Endothelial cell (in vitro differentiated cells): ENCODE measurements around the gene RPS6KA2. TPM values are rescaled to one million over a fixed set of nuclear protein-coding genes. Genes with fewer than 3 reads are reported as not detected.
"Not testable (repeated sequence)": the region's sequence is repeated elsewhere in the genome, so short reads cannot be mapped to it uniquely, and the experiment has no call there.

Experiments
- DNase-seq: peaks from one replicate; pipeline ENCODE4 v3.0.0; 2021; ENCODE audit warnings: low spot score
- H3K27ac Mint-ChIP-seq: one replicate; pipeline ENCODE4 v1.8.0; 2021; ENCODE audit warnings: mixed read lengths, inconsistent platforms; ENCODE audit not compliant: unreplicated experiment
- H3K27me3 Mint-ChIP-seq: one replicate; pipeline ENCODE4 v1.8.0; 2021; ENCODE audit warnings: mild to moderate bottlenecking, moderate library complexity, mixed read lengths, inconsistent platforms; ENCODE audit not compliant: unreplicated experiment
- H3K36me3 Mint-ChIP-seq: one replicate; pipeline ENCODE4 v1.8.0; 2021; ENCODE audit warnings: mild to moderate bottlenecking, low read depth, mixed read lengths, inconsistent platforms; ENCODE audit not compliant: unreplicated experiment
- H3K4me1 Mint-ChIP-seq: one replicate; pipeline ENCODE4 v1.8.0; 2021; ENCODE audit warnings: mild to moderate bottlenecking, mixed read lengths, inconsistent platforms; ENCODE audit not compliant: unreplicated experiment
- H3K4me3 Mint-ChIP-seq: one replicate; pipeline ENCODE4 v1.8.0; 2021; ENCODE audit warnings: mild to moderate bottlenecking, mixed read lengths, inconsistent platforms; ENCODE audit not compliant: unreplicated experiment
- H3K9me3 Mint-ChIP-seq: one replicate; pipeline ENCODE4 v1.8.0; 2021; ENCODE audit warnings: mixed read lengths, inconsistent platforms; ENCODE audit not compliant: unreplicated experiment
- CTCF ChIP-seq: fragments of 200-600 bp; sonication (generic); IDR thresholded peaks from one replicate; pipeline ENCODE4 v1.5.0; 2021; ENCODE audit warnings: antibody characterized with exemption; ENCODE audit not compliant: unreplicated experiment
- total RNA-seq: library from RNA; stranded (reverse); fragmentation: NEBNext Ultra II Directional; extraction: Animal tissue kit (Norgen Biotek cat#: 25700); gene quantifications from one replicate; pipeline ENCODE4 v1.2.1, GENCODE V29; 2021; ENCODE audit not compliant: unreplicated experiment

The RPS6KA2 gene
- total RNA-seq, 1 donor from 2014 or later: 105 TPM

GRCh38 chr6:166366921-166367320 is 260.1 kb downstream of the RPS6KA2 start:
- Mint-ChIP-seq H3K36me3 (peaks cover 4% of the 10 kb centered on the region), H3K9me3 (no peaks in the 10 kb centered on the region), H3K4me1 (peaks cover 9% of the 10 kb centered on the region), H3K27ac (no peak overlapping the region), H3K4me3 (no peak overlapping the region), H3K27me3 (no peaks in the 10 kb centered on the region)
- DNase-seq: no peak
- TF ChIP-seq CTCF: no peak

GRCh38 chr6:166365806-166366205 is 261.2 kb downstream of the RPS6KA2 start:
- Mint-ChIP-seq H3K4me1 (peaks cover 9% of the 10 kb centered on the region), H3K27ac (peak overlapping the region; percentile 4), H3K9me3 (no peaks in the 10 kb centered on the region), H3K27me3 (peaks cover under 1% of the 10 kb centered on the region), H3K4me3 (no peak overlapping the region), H3K36me3 (peaks cover 4% of the 10 kb centered on the region)
- no peak for DNase-seq
- TF ChIP-seq CTCF: no peak

GRCh38 chr6:166365221-166365620 is 261.8 kb downstream of the RPS6KA2 start:
- DNase-seq: no peak
- H3K36me3 Mint-ChIP-seq: peaks cover 4% of the 10 kb centered on the region
- TF ChIP-seq CTCF: no peak
- no peak overlapping the region for H3K4me3 Mint-ChIP-seq
- peaks cover 11% of the 10 kb centered on the region for H3K4me1 Mint-ChIP-seq
- H3K27me3 Mint-ChIP-seq: peaks cover 1% of the 10 kb centered on the region
- no peak overlapping the region for H3K27ac Mint-ChIP-seq
- H3K9me3 Mint-ChIP-seq: no peaks in the 10 kb centered on the region

- peaks cover 1% of the 10 kb centered on the region for H3K27me3 Mint-ChIP-seq
These were observed 262.6 kb downstream of the RPS6KA2 start for GRCh38 chr6:166364456-166364855.

GRCh38 chr6:166362427-166362826 is 264.6 kb downstream of the RPS6KA2 start:
- not testable (repeated sequence) for DNase-seq, H3K36me3 Mint-ChIP-seq, H3K27ac Mint-ChIP-seq, H3K27me3 Mint-ChIP-seq, H3K9me3 Mint-ChIP-seq, H3K4me3 Mint-ChIP-seq
- H3K4me1 Mint-ChIP-seq: peaks cover 11% of the 10 kb centered on the region

More at GRCh38 chr6:166364456-166364855, 262.6 kb downstream of the RPS6KA2 start:
- H3K4me1 Mint-ChIP-seq: peaks cover 11% of the 10 kb centered on the region
- H3K9me3 Mint-ChIP-seq: no peaks in the 10 kb centered on the region
- peaks cover 4% of the 10 kb centered on the region for H3K36me3 Mint-ChIP-seq
- no peak overlapping the region for H3K27ac Mint-ChIP-seq
- no peak overlapping the region for H3K4me3 Mint-ChIP-seq
- no peak for DNase-seq
- no peak for TF ChIP-seq CTCF

- no peak for TF ChIP-seq CTCF
- peaks cover 11% of the 10 kb centered on the region for H3K4me1 Mint-ChIP-seq
- no peak overlapping the region for H3K4me3 Mint-ChIP-seq
- H3K36me3 Mint-ChIP-seq: peaks cover 4% of the 10 kb centered on the region
- peaks cover 1% of the 10 kb centered on the region for H3K27me3 Mint-ChIP-seq
- H3K27ac Mint-ChIP-seq: no peak overlapping the region
- no peak for DNase-seq
- H3K9me3 Mint-ChIP-seq: no peaks in the 10 kb centered on the region
These were observed 266.0 kb downstream of the RPS6KA2 start for GRCh38 chr6:166361077-166361429.
